AG09319 (cell line): Measurements from ENCODE around the gene ZFR2.
"Not testable (repeated sequence)": the region's sequence is repeated elsewhere in the genome, so short reads cannot be mapped to it uniquely, and the experiment has no call there.

ENCODE experiments used
- DNase-seq: peaks from one replicate; pipeline ENCODE4 v3.0.0-alpha.2; 2010; ENCODE audit warnings: low read depth; ENCODE audit errors: extremely low read depth
- TF ChIP-seq, protein P1 (sequence below): IDR thresholded peaks from 2 replicates; pipeline ENCODE4 v1.5.1; 2011; ENCODE audit warnings: low read depth, mild to moderate bottlenecking, inconsistent platforms, low read length, moderate library complexity

The ZFR2 gene

DNA sequence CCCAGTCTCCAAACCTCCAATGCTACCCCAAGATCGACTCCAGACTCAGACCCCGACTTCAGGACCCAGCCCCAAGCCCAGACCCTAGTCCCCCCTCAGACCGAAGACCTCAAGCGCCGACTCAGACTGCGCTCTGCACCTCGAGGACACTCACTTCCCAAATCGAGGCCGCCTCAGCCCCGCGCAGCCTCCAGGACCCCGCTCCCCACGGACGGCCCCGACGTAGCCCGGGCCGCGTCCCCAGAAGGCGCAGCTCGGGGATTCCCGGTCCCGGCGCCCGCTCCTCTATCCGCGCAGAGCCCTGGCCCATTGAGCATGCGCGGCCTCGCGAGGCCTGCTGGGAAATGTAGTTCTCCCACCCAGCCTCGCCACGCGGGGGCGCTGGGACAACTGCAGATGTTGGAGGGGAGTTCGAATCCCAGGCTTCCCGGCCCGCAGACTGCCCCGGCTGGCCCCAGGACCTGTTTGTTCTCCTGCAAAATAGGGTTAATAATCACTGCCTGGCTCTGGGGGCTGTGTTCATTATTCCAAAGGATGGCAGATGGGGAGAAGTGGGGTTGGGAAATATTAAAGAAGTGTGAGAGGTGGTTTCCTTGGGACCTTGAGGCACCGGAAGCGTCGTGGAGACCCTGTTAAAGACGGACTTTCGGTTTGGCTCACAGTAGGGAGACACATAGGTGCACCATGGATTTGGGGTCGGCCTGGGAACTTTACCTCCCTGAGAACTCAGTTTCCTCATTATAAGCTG is 107.3 kb downstream of the ZFR2 start, which contains the start of gene APBA3:
TSS of gene APBA3 (minus strand) at position 311 of the 748 bp plus-strand sequence. CDS start 1,428 bp downstream, outside the sequence.
- peak; percentile 71 for DNase-seq
- TF ChIP-seq, protein P1, sequence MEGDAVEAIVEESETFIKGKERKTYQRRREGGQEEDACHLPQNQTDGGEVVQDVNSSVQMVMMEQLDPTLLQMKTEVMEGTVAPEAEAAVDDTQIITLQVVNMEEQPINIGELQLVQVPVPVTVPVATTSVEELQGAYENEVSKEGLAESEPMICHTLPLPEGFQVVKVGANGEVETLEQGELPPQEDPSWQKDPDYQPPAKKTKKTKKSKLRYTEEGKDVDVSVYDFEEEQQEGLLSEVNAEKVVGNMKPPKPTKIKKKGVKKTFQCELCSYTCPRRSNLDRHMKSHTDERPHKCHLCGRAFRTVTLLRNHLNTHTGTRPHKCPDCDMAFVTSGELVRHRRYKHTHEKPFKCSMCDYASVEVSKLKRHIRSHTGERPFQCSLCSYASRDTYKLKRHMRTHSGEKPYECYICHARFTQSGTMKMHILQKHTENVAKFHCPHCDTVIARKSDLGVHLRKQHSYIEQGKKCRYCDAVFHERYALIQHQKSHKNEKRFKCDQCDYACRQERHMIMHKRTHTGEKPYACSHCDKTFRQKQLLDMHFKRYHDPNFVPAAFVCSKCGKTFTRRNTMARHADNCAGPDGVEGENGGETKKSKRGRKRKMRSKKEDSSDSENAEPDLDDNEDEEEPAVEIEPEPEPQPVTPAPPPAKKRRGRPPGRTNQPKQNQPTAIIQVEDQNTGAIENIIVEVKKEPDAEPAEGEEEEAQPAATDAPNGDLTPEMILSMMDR = peak; percentile 70

DNA sequence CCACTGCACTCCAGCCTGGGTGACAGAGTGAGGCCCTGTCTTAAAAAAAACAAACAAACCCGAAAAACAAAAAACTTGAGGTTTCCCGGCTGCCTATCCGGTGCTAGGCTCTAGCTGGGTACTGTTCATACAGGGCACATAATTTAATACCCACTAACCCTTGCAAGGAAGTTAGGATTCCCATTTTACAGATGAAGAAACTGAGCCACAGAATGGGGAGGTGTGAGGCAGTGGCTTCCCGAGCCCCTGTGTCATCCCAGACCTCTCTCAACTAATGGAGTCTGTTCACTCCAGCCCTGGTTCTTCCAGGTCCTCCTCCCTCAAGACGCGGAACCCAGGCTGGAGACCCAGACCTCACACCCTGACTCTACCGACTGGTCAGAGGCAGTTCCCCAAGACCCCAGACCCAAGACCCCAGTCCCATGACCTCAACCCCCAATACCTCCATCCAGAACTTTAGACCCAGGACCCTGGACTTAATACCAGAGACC is 107.9 kb downstream of the ZFR2 start:
- DNase-seq = no peak
- TF ChIP-seq, protein P1 = no peak

DNA sequence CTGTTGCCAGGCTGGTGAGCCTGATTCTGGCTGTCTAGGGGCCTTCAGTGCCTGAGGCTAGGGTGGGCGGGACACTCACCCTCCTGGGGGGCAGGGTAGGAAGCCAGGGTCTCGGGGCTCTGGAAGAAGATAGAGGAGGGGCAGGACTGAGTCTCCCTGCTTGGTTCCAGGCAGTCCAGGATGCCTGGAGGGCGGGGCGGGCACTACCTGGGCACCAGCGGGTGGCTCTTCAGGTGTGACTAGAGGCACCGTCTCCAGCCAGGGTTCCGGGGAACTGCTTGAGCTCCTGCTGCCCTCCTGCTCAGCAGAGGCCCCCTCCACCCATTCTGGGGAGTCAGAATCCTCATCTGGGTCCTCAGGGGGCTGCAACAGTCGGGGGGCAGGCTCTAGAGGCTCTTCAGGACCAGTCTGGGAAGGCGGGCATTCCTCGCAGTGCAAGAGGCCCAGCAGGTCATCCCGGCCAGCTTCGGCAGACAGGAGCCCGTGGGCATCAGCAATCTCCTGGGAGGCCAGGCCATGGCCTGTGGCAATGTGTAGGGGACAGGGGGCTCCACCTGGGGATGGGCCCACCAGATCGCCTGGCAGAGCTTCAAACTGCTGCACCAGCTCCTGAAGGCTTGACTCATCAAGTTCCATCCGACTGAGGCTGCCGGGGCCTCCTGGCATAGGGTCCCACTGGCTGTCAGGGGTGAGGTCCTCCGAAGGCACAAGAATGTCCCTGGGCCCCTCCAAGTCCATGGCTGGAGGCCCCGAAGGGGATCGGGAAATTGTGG is 109.2 kb downstream of the ZFR2 start:
- TF ChIP-seq, protein P1 = no peak
- DNase-seq = no peak

DNA sequence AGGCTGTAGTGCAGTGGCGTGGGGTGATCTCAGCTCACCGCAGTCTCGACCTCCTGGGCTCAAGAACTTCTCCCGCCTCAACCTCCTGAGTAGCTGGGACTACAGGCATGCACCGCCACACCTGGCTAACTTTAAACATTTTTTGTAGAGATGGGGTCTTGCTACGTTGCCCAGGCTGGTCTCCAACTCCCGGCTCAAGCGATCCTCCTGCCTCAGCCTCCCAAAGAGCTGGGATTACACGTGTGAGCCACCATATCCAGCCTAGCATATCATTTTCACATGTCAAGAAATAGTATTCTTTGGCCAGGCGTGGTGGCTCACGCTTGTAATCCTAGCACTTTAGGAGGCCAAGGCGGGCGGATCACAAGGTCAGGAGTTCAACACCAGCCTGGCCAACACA is 110.5 kb downstream of the ZFR2 start:
- DNase-seq = not testable (repeated sequence)

DNA sequence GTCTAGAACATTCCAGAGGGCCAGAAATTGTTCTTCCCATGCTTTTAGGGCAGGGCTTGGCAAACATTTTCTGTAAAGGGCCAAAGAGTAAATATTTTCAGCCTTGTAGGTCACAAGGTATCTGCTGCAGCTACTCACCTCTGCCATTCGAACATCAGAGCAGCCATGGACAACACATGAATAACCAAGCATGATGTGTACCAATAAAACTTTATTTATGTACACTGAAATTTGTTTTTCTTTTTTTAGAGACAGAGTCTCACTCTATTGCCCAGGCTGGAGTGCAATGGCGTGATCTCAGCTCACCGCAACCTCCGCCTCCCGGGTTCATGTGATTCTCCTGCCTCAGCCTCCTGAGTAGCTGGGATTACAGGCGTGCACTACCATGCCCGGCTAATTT is 111.1 kb downstream of the ZFR2 start:
- DNase-seq = not testable (repeated sequence)
